ENCODE measurements around the gene CKB. TPM values are rescaled to one million over a fixed set of nuclear protein-coding genes. Genes with fewer than 3 reads are reported as not detected.

The CKB gene
- total RNA-seq, 2 experiments from 2014 or later, result 5.9 to 6.1 TPM

GRCh38 chr14:103540821-103541708, 18.4 kb upstream of the CKB start:
- H3K27ac Mint-ChIP-seq, result no peak overlapping the region
- no peaks in the 10 kb centered on the region for H3K4me1 Mint-ChIP-seq (ENCODE audit: low read depth)
- POLR2A ChIA-PET, result no interaction called here
- no peak overlapping the region for H3K4me3 Mint-ChIP-seq
- intact Hi-C loops (cut with micrococcal nuclease), result no loop called here
- no peaks in the 10 kb centered on the region for H3K27me3 Mint-ChIP-seq
- CTCF ChIA-PET, result interaction anchor here (0.7 to 0.9 kb wide), 2 partner anchors 19 to 23 kb away, joined by 3 read pairs; no protein-coding TSS in a partner anchor
- H3K9me3 Mint-ChIP-seq, result no peaks in the 10 kb centered on the region
- H3K36me3 Mint-ChIP-seq, result no peaks in the 10 kb centered on the region
- no peak for DNase-seq

- Mint-ChIP-seq H3K4me1 (ENCODE audit: low read depth) (no peaks in the 10 kb centered on the region), H3K9me3 (no peaks in the 10 kb centered on the region), H3K27me3 (no peaks in the 10 kb centered on the region), H3K27ac (no peak overlapping the region), H3K4me3 (no peak overlapping the region), H3K36me3 (no peaks in the 10 kb centered on the region)
- intact Hi-C loops (cut with micrococcal nuclease), result no loop called here
- ChIA-PET CTCF (no interaction called here), POLR2A (interaction anchor here (1.0 kb wide), 2 partner anchors 12 to 20 kb away, joined by 3 read pairs; no protein-coding TSS in a partner anchor)
- no peak for DNase-seq
Observed at GRCh38 chr14:103539056-103539825, 16.6 kb upstream of the CKB start.

DNA sequence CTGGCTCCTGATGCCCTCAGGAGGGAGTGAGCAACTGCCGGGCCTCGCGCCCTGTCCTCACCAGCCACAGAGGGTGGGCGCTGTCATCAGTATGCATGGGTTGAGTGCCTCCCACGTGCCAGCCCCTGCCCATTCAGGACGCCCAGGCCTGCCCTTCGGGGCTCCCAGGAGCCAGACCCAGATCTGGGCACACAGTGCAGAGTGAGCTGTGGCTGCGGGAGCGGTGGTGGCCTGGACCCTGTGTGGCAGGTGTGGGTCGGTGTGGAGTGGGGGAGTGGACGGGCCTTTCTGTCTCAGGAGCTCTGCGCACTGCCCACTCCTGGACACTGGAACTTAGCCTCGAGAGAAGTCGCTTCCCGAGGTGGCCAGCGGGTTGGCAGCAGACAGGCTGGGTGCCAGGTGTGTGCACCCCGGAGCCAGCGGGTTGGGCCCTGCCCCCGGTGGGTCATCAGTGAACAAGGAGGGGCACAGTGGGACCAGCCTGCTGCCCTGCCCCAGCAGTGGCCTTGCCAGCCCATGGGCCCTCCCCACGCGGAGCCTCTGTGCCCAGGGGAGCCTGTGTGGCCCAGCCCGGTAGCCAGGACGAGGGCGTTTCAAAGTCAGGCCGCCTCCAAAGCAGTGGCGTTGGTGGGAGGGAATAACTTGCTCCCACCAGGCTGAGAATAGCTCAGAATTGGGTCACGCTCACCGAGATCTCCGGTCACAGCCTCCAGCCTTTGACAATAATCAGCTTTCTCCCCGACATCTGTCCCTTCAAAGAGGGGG, 15.8 kb upstream of the CKB start:
- H3K4me3 Mint-ChIP-seq, result no peak overlapping the region
- no peak for DNase-seq
- no peaks in the 10 kb centered on the region for H3K4me1 Mint-ChIP-seq (ENCODE audit: low read depth)
- no peaks in the 10 kb centered on the region for H3K27me3 Mint-ChIP-seq
- POLR2A ChIA-PET, result interaction anchor here (1.0 kb wide), 2 partner anchors 11 to 21 kb away, joined by 3 read pairs; no protein-coding TSS in a partner anchor
- H3K9me3 Mint-ChIP-seq, result no peaks in the 10 kb centered on the region
- CTCF ChIA-PET, result interaction anchor here (1.2 kb wide), 1 partner anchor 19 kb away, joined by 4 read pairs; no protein-coding TSS in a partner anchor
- intact Hi-C loops (cut with micrococcal nuclease), result no loop called here
- H3K27ac Mint-ChIP-seq, result no peak overlapping the region
- no peaks in the 10 kb centered on the region for H3K36me3 Mint-ChIP-seq

DNA sequence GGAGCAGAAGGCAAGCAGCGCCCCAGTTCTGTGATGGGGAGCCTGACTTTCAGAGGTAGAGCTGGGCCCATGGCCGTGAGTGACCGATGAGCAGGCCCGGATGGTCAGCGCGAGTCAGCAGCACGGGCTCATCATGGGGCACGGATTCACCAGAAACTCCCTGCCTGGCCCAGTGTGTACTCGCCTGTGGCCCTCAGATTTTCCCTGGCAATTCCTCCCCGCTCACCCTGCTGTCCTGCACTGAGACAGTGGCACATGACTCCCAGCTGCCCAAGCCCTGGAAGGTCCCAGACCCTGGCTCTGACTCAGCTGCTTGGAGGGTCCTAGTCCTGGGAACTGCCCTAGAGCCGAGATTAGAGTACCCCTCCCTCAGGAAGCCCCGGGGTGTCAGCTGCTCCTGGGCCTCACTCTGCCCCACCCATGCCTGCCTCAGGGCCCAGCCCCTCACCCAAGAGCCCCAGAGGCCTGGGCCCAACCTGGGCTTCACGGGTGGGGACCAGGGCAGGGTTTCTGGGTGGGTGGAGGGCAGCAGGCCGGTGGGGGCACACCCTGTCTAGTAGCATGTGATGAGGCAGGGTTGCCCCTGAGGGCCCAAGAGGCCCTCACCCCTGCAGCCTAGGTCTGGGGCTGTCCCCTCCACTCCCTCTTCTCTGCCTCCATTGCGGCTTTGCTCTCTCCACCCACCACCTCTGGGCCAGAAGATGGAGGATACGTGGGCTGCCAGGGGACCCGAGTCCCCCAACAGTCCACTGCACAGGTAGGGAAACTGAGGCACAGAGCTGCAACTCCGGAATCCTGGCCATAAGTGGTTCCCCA, 14.8 kb upstream of the CKB start:
- Mint-ChIP-seq H3K27me3 (no peaks in the 10 kb centered on the region), H3K9me3 (no peaks in the 10 kb centered on the region), H3K4me1 (ENCODE audit: low read depth) (no peaks in the 10 kb centered on the region), H3K4me3 (no peak overlapping the region), H3K27ac (no peak overlapping the region), H3K36me3 (no peaks in the 10 kb centered on the region)
- POLR2A ChIA-PET, result no interaction called here
- DNase-seq, result no peak
- intact Hi-C loops (cut with micrococcal nuclease), result no loop called here
- CTCF ChIA-PET, result interaction anchor here (1.0 to 1.2 kb wide), 3 partner anchors 9 to 38 kb away, joined by 4 to 5 read pairs (median 4); no protein-coding TSS in a partner anchor

GRCh38 chr14:103536693-103537092, 14.1 kb upstream of the CKB start:
- ChIA-PET POLR2A (no interaction called here), CTCF (interaction anchor here (1.0 kb wide), 2 partner anchors 10 to 38 kb away, joined by 4 to 5 read pairs; no protein-coding TSS in a partner anchor)
- H3K4me1 Mint-ChIP-seq (ENCODE audit: low read depth), result peaks cover under 1% of the 10 kb centered on the region
- no peaks in the 10 kb centered on the region for H3K27me3 Mint-ChIP-seq
- intact Hi-C loops (cut with micrococcal nuclease), result no loop called here
- H3K27ac Mint-ChIP-seq, result no peak overlapping the region
- H3K9me3 Mint-ChIP-seq, result no peaks in the 10 kb centered on the region
- no peak for DNase-seq
- H3K4me3 Mint-ChIP-seq, result no peak overlapping the region
- no peaks in the 10 kb centered on the region for H3K36me3 Mint-ChIP-seq

GRCh38 chr14:103535891-103536565, 13.4 kb upstream of the CKB start:
- Mint-ChIP-seq H3K36me3 (peaks cover 4% of the 10 kb centered on the region), H3K4me1 (ENCODE audit: low read depth) (peaks cover 7% of the 10 kb centered on the region), H3K27ac (no peak overlapping the region), H3K9me3 (no peaks in the 10 kb centered on the region), H3K4me3 (no peak overlapping the region), H3K27me3 (no peaks in the 10 kb centered on the region)
- intact Hi-C loops (cut with micrococcal nuclease), result no loop called here
- POLR2A ChIA-PET, result no interaction called here
- DNase-seq, result no peak
- CTCF ChIA-PET, result interaction anchor here (1.0 kb wide), 1 partner anchor 37 kb away, joined by 5 read pairs; no protein-coding TSS in a partner anchor

- no peaks in the 10 kb centered on the region for H3K27me3 Mint-ChIP-seq
- intact Hi-C loops (cut with micrococcal nuclease), result no loop called here
- CTCF ChIA-PET, result no interaction called here
- H3K9me3 Mint-ChIP-seq, result no peaks in the 10 kb centered on the region
- peaks cover 4% of the 10 kb centered on the region for H3K36me3 Mint-ChIP-seq
- POLR2A ChIA-PET, result no interaction called here
- DNase-seq, result no peak
- H3K4me3 Mint-ChIP-seq, result no peak overlapping the region
- H3K27ac Mint-ChIP-seq, result no peak overlapping the region
- H3K4me1 Mint-ChIP-seq (ENCODE audit: low read depth), result peaks cover 14% of the 10 kb centered on the region
Observed at GRCh38 chr14:103535081-103535890, 12.7 kb upstream of the CKB start.

DNA sequence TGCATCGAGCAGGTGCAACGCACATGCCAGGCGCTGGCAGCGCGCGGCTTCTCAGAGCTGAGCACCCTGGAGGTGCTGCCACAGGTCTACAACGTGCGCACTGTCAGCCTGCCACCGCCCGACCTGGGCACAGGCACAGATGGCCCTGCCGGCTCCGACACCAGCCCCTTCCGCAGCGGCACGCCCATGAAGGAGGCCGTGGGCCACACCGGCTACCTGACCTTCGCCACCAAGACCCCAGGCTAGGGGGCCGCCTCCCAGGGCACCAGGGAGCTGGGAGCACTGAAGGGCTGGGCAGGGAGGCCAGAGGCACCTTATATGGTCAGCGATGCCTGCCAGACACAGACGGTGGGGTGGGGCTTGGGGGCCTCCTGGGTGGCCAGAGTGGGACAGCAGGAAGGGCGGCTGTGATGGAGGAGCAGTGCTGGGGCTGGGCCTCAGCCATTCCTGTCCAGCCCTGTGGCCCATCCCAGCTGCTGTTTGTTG, 12.0 kb upstream of the CKB start:
- ChIA-PET POLR2A (no interaction called here), CTCF (no interaction called here)
- H3K4me1 Mint-ChIP-seq (ENCODE audit: low read depth), result peaks cover 21% of the 10 kb centered on the region
- intact Hi-C loops (cut with micrococcal nuclease), result no loop called here
- H3K27me3 Mint-ChIP-seq, result no peaks in the 10 kb centered on the region
- no peak overlapping the region for H3K4me3 Mint-ChIP-seq
- no peaks in the 10 kb centered on the region for H3K9me3 Mint-ChIP-seq
- no peak for DNase-seq
- H3K36me3 Mint-ChIP-seq, result peaks cover 4% of the 10 kb centered on the region
- H3K27ac Mint-ChIP-seq, result no peak overlapping the region

- H3K9me3 Mint-ChIP-seq, result no peaks in the 10 kb centered on the region
- no peak for DNase-seq
- H3K27me3 Mint-ChIP-seq, result no peaks in the 10 kb centered on the region
- H3K4me3 Mint-ChIP-seq, result no peak overlapping the region
- peaks cover 23% of the 10 kb centered on the region for H3K4me1 Mint-ChIP-seq (ENCODE audit: low read depth)
- ChIA-PET POLR2A (no interaction called here), CTCF (no interaction called here)
- H3K27ac Mint-ChIP-seq, result no peak overlapping the region
- H3K36me3 Mint-ChIP-seq, result peaks cover 4% of the 10 kb centered on the region
- intact Hi-C loops (cut with micrococcal nuclease), result no loop called here
Observed at GRCh38 chr14:103533999-103534575, 11.5 kb upstream of the CKB start.
